Activated CD4-positive, alpha-beta T cell treated with anti-CD3 and anti-CD28 coated beads, Interleukin-2, Interleukin-4, amounts not matched to agents 100 ng/mL and 50 ng/mL, durations not matched to agents 16 hours and 8 hours (primary cell): ENCODE data around the gene STK25.
"Not testable (repeated sequence)": the region's sequence is repeated elsewhere in the genome, so short reads cannot be mapped to it uniquely, and the experiment has no call there.

Source experiments
- DNase-seq: peaks from one replicate; pipeline ENCODE4 v3.0.0-alpha.2; 2020; ENCODE audit warnings: low spot score

STK25 gene

DNA sequence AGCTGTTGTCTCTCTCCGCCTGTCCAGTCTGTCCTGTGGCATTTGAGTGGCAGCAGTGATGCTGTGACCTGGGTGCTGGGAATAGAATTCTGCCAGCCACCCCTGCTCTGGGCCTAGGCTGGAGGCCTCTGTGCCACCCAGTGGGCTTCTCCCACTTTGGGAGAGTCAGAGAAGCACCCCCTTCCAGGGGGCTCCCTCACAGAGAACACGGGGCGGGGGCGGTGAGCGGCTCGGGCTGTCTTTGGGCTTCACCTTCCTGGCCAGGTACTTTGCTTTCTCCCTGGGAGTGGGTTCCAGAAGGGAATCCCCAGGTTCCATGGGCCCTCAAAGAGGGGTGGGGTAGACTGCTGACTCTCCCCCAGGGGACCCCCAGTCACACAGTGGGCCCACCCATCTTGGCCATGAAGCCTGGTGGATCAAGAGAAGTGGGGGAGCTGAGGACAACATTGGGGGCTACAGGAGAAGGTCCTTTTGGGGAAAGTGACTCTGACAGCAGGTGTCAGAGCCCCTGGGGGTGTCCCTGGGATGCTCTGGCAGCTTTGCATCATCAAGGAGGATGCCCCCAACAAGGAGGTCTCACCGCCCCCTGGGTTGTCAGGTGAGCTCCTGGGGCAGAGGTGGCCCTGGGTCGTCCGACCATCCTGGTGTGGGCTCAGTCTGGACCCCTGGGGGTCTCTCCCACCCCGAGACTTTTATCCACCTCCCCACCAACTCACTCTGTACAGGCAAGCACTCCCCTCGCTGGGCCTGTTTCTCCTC, 31.4 kb upstream of the STK25 start:
- DNase-seq: no peak

DNA sequence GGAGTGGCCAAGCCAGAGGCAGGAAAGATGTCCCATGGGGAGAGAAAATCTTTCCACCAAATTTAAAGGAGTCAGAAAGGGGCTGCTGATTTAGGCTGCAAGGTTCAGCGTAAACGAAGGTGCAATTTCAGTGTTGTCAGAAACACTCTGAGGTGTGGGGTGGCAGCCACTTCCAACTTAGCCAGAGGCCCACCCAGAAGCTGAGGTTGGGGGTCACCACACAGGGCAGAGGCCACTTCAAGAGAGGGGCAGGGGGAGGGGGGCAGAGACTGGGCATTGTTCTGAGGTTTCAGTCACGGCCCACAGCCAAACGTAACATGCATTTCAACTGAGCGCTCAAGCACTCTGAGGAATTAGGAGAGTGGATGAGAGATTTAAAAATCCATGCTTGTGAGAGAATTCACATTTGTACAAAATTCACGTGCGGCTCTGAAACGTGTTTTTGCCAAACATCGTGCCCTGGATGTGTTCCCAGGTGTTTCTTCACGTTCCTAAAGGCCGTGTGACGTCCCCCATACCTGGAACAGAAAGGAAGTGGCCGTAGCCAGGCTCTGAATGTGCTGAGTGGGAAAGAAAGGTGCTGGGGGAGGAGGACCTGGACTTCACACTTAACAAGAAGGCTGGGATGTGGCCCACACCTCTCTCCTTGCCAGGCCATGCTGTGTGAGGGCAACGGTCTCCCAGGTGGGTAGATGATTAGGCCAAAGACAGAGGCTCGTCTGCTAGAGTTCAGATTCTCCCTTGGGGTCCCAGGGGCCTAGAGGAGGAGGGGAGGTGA, 30.6 kb upstream of the STK25 start:
- DNase-seq: no peak

DNA sequence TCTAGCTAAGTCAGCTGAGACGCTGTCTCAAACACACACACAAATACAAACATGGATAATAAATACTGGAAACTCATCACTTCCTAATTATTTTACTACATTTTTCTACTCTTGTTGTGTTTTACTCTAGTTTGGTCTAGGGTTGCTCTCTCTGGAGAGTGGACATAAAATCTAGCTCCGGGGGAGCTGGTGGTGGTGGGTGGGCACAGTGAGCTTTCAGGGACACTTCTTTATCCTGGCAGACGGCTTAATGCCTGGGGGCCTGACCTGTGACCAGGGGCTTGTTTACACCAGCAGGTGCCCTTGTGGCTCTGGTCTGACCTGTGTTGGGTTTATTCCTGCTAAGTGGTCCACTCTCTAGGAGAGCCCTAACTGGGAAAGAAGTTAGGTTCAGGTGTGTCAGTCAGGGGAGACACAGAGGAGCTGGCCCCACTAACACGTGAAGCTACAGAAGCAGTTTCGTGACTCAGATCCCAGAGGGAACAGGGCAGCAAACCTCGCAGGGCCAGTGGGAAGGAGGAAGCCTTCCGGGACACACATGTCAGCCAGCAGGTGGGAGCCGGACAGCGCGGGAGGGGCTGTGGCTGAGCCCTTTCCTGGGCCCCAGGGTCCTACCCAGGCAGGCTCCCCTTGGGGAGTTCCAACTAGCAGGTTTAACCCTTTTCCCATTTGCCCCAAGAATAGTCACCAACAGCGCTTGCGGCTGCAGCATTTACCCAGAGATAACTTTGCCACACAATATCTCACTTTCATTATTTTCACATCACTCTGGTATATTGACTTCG, 27.7 kb upstream of the STK25 start:
- DNase-seq: no peak

DNA sequence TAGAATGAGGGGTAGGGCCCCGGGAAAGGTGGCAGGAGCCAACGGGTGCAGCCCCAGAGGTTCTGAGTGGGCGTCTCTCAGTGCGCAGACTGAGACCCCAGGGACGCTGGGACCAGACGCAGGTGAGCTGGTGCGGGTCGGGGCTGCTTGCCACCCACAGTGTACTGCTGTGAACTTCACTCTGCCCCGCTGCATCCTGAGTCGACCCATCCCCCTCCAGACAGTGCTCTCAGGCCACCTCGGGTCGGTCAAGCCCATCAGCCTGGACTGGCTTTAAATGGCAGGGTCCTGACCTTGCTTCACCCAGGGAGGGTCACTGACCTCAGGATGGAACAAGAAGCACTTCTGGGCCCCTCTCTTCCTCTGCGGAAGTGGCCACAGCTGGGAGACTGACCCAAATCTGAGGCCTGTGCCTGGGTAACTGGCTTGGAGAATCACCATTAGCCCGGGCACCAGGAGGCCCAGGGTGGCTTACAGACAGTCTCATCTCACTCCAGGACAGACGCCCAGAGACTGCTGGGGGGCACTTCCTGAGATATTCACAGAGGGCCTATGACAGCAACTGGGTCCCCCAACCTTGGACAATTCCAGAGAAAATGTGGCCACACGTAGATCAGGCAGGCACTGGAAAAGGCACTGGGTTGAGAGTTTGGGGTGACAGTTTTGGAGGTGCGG, 26.5 kb upstream of the STK25 start:
- DNase-seq: no peak

DNA sequence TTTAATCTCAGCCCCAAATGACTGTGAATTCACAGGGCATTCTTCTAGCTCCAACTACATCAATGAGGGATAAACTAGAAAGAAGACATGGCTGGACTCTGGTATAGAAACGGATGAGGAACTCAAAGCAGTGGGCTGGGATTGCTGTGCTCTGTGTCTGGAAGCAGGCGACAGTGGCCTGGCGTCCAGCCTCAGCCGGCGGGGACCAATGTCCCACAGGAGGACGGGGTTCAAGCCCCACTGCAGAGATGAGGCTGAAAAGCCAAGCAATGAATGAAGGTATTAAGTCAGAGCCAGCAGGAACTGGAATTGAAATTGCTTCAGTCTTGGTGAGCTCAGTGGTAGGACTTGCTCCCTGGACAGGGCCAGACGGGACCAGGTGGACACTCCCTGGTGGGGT, 25.9 kb upstream of the STK25 start:
- DNase-seq: no peak

DNA sequence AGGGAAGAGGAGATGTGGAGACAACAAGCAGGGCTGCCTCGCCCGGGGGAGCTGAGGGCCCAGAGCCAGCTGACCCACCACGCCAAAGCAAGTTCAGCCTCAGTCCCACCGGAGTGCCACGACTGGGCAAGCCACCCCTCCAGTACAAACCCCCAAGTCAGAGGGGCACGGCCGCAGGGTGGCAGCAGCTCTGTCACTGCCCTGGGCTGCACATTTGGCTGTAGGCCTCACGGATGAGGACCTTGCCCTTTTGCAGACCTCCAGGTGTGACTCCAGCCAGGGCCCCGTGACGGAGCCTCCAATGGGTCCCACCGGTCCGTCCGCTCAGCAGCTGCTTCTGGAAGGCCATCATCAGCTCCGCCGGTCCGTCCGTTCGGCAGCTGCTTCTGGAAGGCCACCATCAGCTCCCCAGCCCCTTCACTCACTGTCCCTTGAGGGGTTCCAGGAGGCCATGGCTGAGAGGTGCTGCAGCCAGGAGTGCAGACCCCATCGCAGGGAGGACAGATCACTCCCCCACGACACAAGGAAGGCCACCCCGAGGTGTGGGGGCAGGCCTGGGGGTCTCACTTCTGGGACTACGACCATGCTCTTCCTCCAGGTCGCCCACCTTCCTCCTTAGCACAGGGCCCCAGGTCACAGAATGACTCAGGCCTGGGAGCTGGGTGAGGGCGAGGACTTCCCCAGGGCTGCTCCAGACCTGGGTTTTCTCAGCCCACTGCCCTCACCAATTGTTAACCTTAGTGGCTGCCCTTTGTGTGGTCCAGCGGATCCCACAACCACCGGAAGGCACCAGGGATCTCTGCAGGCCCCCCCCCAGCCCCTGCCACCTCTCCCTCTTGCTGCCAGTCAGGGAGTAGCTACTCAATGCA, 24.6 kb upstream of the STK25 start:
- DNase-seq: no peak

DNA sequence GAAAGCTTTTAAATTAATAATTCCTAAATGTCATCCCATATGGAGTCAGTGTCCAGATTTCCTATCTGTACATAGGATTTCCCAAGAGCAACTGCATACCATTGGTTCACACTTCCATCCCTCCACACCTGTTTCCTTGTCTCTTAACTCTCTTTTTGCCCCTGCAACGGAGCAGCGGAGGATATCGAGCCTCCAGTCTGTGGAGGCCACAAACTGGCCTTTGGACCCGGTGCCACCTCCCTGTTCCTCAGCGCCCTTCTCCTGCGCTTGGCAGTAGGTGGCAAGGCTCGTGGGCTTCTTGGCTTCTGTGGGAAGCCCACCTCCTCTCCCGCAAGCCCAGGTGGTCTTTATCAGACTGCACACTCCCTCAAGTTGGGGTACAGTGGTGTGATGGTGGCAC, 23.8 kb upstream of the STK25 start:
- DNase-seq: no peak

DNA sequence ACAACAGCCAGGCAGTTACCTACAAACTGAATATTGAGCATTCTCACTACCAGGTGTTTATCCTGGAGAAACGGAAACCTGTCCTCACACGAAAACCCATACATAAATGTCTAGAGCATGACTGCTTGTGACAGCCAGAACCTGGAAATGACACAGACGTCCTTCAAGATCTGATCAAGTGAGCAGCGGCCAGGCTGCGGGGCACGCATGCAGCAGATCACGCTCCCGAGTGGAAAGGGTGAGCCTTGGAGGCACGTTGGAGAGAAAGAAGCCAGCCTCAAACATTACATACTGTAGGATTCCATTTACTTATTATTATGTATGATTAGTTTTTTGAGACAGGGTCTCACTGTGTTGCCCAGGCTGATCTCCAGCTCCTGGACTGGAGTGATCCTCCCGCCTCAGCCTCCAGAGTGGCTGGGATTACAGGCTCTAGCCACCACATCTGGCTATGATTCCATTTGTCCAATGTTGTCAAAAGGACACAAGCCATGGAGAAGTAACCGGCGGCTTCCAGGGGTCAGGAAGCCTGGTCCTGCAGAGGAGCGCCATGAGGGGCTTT, 22.9 kb upstream of the STK25 start:
- no peak for DNase-seq

DNA sequence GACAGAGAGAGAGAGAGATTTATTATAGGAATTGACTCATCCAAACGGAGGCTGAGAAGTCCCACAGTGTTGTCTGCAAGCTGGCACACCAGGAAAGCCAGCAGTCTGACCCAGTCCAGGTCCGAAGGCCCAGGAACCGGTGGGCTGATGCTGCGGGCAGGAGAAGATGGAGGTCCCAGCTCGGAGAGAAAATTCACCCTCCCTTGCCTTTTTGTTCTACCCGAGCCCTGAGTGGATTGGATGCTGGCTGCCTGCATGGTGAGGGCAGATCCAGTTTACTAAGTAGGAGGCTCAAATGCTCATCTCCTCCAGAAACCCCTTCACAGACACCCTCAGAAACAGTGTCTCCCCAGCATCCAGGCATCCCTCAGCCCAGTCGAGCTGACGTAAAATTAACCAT, 22.2 kb upstream of the STK25 start:
- no peak for DNase-seq

DNA sequence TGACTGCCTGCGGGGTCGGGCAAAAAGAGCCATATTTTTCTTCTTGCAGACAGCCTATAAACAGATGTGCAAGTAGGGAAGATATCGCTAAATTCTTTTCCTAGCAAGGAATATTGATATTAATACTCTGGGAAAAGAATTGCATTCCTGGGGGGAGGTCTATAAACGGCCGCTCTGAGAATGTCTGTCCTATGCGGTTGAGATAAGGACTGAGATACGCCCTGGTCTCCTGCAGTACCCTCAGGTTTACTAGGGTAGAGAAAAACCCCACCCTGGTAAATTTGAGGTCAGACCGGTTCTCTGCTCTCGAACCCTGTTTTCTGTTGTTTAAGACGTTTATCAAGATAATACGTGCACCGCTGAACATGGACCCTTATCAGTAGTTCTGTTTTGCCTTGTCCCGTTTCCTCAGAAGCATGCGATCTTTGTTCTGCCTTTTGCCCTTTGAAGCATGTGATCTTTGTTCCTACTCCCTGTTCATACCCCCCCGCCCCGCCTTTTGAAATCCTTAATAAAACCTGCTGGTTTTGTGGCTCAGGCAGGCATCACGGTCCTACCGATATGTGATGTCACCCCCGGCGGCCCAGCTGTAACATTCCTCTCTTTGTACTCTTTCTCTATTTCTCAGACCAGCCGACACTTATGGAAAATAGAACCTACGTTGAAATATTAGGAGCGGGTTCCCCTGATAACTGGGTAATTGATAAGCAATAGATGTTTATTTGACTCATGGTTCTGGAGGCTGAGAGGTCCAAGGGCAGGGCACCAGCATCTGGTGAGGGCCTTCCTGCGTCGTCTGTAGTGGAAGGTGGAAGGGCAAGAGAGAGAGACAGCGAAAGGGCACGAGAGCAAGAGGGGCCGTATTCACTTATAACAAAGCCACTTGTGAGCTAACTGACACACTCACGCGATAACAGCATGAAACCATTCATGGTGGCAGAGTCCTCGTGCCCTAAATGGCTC, 17.7 kb upstream of the STK25 start:
- not testable (repeated sequence) for DNase-seq

DNA sequence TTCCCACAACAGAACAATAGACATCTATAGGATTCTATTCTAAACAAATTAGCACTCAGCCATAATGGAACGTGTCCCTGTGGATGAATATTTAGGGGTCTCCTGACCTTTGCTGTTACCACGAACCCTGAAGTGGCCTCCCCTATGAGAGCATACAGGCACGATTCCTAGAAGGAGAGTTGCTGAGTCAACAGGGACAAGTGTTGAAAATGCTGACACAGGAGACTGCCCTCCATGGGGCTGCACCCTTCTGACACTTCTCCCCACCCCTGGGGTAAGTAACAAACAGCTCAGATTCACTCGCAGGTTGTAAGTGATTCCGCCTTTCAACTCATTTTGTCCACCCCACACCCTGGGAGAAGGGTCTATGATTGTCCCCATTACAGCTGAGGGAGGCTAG, 14.1 kb upstream of the STK25 start:
- no peak for DNase-seq

DNA sequence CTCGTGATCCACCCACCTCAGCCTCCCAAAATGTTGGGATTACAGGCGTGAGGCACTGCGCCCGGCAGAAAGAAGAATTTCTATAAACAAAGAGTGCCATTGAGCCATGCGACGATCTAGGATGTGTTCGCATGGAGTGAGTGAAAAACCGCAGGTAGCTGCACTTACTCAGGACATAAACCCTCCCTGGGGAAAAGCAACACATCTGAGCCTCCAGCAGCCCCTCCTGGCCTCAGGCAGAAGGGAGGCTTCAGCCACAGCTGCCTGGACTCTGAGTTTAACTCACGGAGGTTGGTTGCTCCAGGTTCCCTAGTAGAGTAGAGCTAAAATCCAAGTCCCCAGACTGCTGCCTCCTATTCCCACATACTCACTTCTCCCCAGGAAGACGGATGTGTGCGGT, 11.3 kb upstream of the STK25 start:
- no peak for DNase-seq

DNA sequence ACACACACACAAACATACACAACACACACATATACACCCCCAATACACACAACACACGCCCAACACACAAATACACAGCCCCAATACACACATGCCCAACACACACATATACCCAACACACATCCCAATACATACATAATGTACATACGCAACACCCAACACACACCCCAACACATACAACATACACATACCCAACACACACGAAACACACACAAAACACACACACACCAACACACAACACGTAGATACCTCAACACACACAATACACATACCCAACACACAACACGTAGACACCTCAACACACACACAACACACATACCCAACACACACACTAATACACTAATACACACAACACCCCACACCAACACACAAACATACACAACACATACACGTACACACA, 8.9 kb upstream of the STK25 start:
- DNase-seq: no peak

DNA sequence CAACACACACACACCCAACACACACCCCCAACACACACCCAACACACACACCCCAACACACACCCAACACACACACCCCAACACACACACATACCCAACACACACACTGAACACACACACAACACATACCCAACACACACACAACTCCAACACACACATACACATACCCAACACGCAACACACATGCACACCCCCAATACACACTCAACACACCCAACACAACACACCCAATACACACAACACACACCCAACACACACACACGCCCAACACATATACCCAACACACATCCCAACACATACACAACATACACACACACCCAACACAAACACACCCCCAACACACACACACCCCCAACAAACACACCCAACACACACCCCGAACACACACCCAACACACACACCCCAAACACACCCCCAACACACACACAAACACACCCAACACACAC, 8.2 kb upstream of the STK25 start:
- no peak for DNase-seq

DNA sequence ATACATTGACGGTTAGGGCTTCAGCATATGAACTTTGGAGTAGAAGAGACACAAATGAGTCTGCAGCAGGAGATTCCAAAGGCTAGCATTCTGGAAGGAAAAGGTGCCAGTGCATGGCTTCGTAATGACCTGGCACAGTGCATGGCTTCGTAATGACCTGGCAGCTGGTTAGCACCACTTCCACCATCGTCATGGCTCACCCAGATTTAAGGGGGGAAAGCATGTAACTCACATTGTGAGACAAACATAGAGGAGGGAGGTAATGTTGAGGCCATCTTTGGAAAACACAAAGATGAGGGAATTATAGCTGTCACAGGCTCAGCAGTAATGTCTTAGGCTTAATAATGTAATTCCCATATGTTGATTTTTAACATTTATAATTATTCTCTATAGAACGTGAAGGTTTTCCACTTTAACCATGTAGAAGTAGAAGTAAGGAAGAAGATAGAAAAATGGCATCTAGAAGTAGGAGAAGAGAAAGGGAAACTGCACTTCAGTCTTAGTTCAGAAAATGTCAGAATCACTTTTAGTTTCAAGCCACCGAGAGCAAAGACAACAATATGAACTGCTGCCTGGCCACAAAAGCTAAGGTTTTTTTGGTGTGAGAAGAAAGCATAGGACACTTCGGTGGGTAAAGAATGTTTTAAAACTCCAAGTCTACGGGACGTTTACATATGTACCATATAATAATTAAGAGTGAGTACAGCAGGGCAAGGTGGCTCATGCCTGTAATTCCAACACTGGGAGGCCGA, 6.8 kb upstream of the STK25 start:
- no peak for DNase-seq

DNA sequence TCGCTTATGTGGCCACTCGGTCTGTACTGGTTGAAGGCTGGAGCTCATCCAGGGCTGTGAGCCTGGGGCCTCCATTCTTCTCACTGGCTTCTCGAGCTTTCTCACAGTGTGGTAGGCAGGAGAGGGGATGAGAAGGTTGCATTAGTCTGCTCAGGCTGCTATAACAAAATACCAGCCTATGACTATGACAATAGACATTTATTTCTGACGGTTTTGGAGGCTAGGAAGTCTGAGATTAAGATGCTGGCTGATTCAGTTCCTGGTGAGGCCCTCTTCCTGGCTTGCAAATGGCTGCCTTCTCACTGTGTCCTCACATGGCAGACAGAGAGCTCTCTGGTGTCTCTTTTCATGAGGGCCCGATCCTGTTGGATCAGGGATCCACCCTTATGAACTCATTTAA, 6.2 kb upstream of the STK25 start:
- no peak for DNase-seq

DNA sequence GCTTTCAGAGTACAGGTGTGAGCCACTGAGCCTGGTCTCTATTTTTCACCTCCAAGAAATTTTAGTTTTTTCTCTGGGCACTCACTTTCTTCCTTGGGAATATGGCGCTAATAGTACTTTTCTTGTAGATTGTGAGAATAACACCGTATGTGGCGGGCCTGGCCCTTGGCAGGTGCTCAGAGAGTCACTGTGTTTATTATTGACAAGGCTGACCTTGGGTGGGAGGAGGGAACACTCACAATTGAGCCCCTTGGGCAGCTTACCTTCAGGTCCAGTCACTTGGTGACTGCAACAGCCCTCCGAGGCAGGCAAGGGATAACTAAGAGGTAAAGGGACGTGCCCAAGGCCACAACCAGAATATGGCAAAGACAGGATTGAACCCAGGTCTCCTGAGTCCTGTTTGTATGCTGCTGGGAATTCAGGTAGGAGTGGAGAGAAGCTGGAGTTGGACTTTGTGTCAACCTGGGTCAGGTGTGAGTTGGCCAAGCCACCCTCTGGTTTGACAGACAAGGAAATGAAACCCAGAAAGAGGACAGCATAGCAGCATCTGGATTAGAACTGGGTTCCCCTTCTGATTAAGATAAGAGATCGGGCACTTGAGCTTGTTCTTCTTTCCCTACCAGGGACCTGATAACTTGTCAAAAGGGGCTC, 2.8 kb upstream of the STK25 start:
- no peak for DNase-seq

DNA sequence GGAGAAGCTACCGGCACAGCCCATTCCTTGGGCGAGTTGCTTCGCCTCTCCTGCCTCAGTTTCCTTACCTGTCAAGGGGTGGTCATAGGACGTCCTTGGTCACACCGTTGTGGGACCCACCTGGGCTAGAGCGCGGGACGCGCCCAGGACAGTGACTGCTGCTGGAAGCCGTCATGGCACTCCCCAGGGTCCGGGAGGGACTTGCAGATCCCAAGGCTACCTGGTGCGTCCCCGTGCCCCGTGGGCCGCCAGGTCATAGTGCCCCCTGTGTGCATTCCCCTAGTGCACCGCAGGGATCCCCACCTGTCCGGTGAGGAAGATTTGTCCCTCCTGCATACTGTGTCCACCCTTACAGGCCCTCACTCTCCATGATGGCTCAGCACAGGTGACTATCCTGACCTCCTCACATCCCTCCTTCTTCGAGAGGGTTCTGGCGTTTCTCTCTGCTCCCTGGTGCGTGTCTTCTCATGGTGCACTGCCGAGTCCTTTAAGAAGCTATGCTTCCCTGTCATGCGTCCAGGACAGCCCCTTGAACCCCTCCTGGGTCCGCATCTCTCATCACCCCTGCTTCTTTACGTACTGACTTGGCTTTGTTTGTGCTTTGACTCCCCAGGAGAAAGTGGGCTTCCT, 886 bp upstream of the STK25 start:
- no peak for DNase-seq
